Measurements from ENCODE around the gene MAP1LC3B2.

MAP1LC3B2 gene

GRCh38 chr12:116538682-116539305 lies 20.4 kb upstream of the MAP1LC3B2 start:
- no peak for DNase-seq

GRCh38 chr12:116539361-116539771 lies 19.8 kb upstream of the MAP1LC3B2 start:
- DNase-seq, result no peak

- DNase-seq, result no peak
Measured at GRCh38 chr12:116539905-116540482, 19.2 kb upstream of the MAP1LC3B2 start.

GRCh38 chr12:116540622-116541152 lies 18.5 kb upstream of the MAP1LC3B2 start:
- DNase-seq, result no peak

- no peak for DNase-seq
Measured at GRCh38 chr12:116541547-116542344, 17.4 kb upstream of the MAP1LC3B2 start.

- DNase-seq, result no peak
Measured at GRCh38 chr12:116542345-116542956, 16.7 kb upstream of the MAP1LC3B2 start.

GRCh38 chr12:116544656-116545055 lies 14.5 kb upstream of the MAP1LC3B2 start:
- no peak for DNase-seq

GRCh38 chr12:116545144-116545543 lies 14.0 kb upstream of the MAP1LC3B2 start:
- no peak for DNase-seq

GRCh38 chr12:116545936-116546335 lies 13.2 kb upstream of the MAP1LC3B2 start:
- DNase-seq, result no peak

- DNase-seq, result no peak
Measured at GRCh38 chr12:116547955-116548501, 11.2 kb upstream of the MAP1LC3B2 start.

GRCh38 chr12:116549993-116550392 lies 9.2 kb upstream of the MAP1LC3B2 start:
- no peak for DNase-seq

- DNase-seq, result no peak
Measured at GRCh38 chr12:116551151-116551550, 8.0 kb upstream of the MAP1LC3B2 start.

- DNase-seq, result no peak
Measured at GRCh38 chr12:116551619-116551951, 7.6 kb upstream of the MAP1LC3B2 start.

- DNase-seq, result no peak
Measured at GRCh38 chr12:116551952-116552772, 7.0 kb upstream of the MAP1LC3B2 start.

GRCh38 chr12:116552773-116553373 lies 6.3 kb upstream of the MAP1LC3B2 start:
- DNase-seq, result no peak

- no peak for DNase-seq
Measured at GRCh38 chr12:116556356-116556952, 2.7 kb upstream of the MAP1LC3B2 start.

- no peak for DNase-seq
Measured at GRCh38 chr12:116556964-116557698, 2.0 kb upstream of the MAP1LC3B2 start.

- no peak for DNase-seq
Measured at GRCh38 chr12:116558280-116559161, 660 bp upstream of the MAP1LC3B2 start.

- DNase-seq, result no peak
Measured at GRCh38 chr12:116561181-116561821, 2.1 kb downstream of the MAP1LC3B2 start.

All from NCI-H748 treated with DMSO at 0.1 percent for 48 hours (cell line).